K562 (cell line): ENCODE results near the gene CCDC60.

Experiments used
- ERF ChIP-seq: fragments of 450-650 bp; formaldehyde crosslinking; IDR thresholded peaks from 2 replicates; pipeline ENCODE4 v1.4.0; 2020; ENCODE audit warnings: mild to moderate bottlenecking, mixed read lengths
- FOXJ3 ChIP-seq: sonication (generic); formaldehyde crosslinking; IDR thresholded peaks from 2 replicates; pipeline ENCODE4 v1.4.0; 2020; ENCODE audit warnings: mild to moderate bottlenecking, missing genetic modification reagents
- KLF1 ChIP-seq: fragments of 450-650 bp; IDR thresholded peaks from 2 replicates; pipeline ENCODE4 v1.6.1; 2016; ENCODE audit warnings: missing genetic modification characterization, missing compliant biosample characterization
- SMARCA5 ChIP-seq: fragments of 450-650 bp; IDR thresholded peaks from 2 replicates; pipeline ENCODE4 v1.6.1; 2016
- TCFL5 ChIP-seq: fragments of 250-450 bp; sonication (Bioruptor Pico); conservative IDR thresholded peaks from 2 replicates; pipeline ENCODE4 v1.6.1; 2021; ENCODE audit warnings: mild to moderate bottlenecking, moderate library complexity, matching md5 sums
- TF ChIP-seq, protein P1 (sequence below): fragments of 150-350 bp; conservative IDR thresholded peaks from 2 replicates; pipeline ENCODE4 v1.6.1; 2014; ENCODE audit warnings: low read length
- TF ChIP-seq, protein P2 (sequence below), 3 experiments: IDR thresholded peaks in 2 of 3; conservative IDR thresholded peaks in 1 of 3; 2 replicates each; pipeline ENCODE4 v1.5.1; 2011 to 2012; ENCODE audit warnings: low read length in 3 of 3, mild to moderate bottlenecking in 3 of 3, control low read depth in 2 of 3, improper control_type of control experiment in 1 of 3, inconsistent platforms in 1 of 3, low read depth in 1 of 3, mixed read lengths in 1 of 3, moderate library complexity in 1 of 3; ENCODE audit not compliant: insufficient read depth in 2 of 3
- TF ChIP-seq, protein P3 (sequence below): fragments of 450-650 bp; IDR thresholded peaks from 2 replicates; pipeline ENCODE4 v1.6.1; 2016; ENCODE audit warnings: low read depth

DNA sequence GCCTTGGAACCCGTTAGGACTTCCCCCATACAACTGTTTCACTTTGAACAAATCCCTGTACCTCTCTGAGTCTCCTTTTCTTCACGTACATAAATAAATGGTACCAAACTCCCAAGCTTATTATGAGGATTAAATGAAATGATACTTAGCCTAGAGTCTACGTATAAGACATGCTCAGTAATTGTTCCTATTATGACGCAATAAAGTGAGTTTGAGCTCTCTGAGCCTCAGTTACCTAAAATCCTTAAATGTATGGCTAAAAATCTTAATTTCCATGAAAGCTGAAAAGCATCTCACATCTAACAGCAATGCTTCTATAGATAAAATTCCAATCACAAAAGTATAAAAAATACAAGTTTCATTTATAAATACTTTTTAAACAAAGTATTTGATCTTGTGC, 141.1 kb downstream of the CCDC60 start:
- TF ChIP-seq, protein P1, sequence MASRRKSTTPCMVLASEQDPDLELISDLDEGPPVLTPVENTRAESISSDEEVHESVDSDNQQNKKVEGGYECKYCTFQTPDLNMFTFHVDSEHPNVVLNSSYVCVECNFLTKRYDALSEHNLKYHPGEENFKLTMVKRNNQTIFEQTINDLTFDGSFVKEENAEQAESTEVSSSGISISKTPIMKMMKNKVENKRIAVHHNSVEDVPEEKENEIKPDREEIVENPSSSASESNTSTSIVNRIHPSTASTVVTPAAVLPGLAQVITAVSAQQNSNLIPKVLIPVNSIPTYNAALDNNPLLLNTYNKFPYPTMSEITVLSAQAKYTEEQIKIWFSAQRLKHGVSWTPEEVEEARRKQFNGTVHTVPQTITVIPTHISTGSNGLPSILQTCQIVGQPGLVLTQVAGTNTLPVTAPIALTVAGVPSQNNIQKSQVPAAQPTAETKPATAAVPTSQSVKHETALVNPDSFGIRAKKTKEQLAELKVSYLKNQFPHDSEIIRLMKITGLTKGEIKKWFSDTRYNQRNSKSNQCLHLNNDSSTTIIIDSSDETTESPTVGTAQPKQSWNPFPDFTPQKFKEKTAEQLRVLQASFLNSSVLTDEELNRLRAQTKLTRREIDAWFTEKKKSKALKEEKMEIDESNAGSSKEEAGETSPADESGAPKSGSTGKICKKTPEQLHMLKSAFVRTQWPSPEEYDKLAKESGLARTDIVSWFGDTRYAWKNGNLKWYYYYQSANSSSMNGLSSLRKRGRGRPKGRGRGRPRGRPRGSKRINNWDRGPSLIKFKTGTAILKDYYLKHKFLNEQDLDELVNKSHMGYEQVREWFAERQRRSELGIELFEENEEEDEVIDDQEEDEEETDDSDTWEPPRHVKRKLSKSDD: no peak
- TF ChIP-seq, protein P2, sequence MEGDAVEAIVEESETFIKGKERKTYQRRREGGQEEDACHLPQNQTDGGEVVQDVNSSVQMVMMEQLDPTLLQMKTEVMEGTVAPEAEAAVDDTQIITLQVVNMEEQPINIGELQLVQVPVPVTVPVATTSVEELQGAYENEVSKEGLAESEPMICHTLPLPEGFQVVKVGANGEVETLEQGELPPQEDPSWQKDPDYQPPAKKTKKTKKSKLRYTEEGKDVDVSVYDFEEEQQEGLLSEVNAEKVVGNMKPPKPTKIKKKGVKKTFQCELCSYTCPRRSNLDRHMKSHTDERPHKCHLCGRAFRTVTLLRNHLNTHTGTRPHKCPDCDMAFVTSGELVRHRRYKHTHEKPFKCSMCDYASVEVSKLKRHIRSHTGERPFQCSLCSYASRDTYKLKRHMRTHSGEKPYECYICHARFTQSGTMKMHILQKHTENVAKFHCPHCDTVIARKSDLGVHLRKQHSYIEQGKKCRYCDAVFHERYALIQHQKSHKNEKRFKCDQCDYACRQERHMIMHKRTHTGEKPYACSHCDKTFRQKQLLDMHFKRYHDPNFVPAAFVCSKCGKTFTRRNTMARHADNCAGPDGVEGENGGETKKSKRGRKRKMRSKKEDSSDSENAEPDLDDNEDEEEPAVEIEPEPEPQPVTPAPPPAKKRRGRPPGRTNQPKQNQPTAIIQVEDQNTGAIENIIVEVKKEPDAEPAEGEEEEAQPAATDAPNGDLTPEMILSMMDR (IDR thresholded peaks at IDR 0.05 in 2 of 3, conservative IDR thresholded peaks at IDR 0.05 in 1 of 3; ENCODE audit: insufficient read depth in 2 of 3, low read depth in 1 of 3, low read length in 3 of 3): no peak
- TF ChIP-seq TCFL5 (CRISPR knock-in tag) (no peak), FOXJ3 (no peak), KLF1 (no peak), ERF (no peak), SMARCA5 (no peak)
- TF ChIP-seq, protein P3, sequence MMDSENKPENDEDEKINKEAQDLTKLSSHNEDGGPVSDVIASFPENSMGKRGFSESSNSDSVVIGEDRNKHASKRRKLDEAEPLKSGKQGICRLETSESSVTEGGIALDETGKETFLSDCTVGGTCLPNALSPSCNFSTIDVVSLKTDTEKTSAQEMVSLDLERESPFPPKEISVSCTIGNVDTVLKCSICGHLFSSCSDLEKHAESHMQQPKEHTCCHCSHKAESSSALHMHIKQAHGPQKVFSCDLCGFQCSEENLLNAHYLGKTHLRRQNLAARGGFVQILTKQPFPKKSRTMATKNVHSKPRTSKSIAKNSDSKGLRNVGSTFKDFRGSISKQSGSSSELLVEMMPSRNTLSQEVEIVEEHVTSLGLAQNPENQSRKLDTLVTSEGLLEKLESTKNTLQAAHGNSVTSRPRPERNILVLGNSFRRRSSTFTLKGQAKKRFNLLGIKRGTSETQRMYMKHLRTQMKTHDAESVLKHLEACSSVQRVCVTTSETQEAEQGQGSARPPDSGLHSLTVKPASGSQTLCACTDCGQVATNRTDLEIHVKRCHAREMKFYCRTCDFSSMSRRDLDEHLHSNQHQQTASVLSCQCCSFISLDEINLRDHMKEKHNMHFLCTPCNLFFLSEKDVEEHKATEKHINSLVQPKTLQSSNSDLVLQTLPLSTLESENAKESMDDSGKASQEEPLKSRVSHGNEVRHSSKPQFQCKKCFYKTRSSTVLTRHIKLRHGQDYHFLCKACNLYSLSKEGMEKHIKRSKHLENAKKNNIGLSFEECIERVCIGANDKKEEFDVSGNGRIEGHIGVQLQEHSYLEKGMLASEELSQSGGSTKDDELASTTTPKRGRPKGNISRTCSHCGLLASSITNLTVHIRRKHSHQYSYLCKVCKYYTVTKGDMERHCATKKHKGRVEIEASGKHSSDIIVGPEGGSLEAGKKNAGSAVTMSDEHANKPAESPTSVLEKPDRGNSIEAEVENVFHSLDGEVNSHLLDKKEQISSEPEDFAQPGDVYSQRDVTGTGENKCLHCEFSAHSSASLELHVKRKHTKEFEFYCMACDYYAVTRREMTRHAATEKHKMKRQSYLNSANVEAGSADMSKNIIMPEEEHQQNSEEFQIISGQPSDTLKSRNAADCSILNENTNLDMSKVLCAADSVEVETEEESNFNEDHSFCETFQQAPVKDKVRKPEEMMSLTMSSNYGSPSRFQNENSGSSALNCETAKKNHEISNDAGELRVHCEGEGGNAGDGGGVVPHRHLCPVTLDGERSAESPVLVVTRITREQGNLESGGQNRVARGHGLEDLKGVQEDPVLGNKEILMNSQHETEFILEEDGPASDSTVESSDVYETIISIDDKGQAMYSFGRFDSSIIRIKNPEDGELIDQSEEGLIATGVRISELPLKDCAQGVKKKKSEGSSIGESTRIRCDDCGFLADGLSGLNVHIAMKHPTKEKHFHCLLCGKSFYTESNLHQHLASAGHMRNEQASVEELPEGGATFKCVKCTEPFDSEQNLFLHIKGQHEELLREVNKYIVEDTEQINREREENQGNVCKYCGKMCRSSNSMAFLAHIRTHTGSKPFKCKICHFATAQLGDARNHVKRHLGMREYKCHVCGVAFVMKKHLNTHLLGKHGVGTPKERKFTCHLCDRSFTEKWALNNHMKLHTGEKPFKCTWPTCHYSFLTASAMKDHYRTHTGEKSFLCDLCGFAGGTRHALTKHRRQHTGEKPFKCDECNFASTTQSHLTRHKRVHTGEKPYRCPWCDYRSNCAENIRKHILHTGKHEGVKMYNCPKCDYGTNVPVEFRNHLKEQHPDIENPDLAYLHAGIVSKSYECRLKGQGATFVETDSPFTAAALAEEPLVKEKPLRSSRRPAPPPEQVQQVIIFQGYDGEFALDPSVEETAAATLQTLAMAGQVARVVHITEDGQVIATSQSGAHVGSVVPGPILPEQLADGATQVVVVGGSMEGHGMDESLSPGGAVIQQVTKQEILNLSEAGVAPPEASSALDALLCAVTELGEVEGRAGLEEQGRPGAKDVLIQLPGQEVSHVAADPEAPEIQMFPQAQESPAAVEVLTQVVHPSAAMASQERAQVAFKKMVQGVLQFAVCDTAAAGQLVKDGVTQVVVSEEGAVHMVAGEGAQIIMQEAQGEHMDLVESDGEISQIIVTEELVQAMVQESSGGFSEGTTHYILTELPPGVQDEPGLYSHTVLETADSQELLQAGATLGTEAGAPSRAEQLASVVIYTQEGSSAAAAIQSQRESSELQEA: no peak
